ENCODE data around the gene PANX1.
"Not testable (repeated sequence)": the region's sequence is repeated elsewhere in the genome, so short reads cannot be mapped to it uniquely, and the experiment has no call there.

Gene PANX1

DNA sequence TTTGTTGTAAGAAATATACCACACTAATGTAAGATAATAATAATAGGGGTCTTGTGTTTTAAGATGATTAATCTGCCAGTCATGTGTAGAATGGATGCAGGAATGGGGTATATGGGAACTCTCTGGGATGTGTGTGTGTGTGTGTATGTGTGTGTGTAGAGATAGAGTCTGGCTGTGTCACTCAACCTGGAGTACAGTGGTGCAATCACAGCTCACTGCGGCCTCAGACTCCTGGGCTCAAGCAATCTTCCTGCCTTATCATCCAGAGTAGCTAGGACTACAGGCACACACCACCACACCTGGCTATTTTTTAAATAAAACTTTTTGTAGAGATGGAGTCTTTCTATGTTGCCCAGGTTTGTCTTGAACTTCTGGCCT, 11.5 kb upstream of the PANX1 start:
- H3K36me3 ChIP-seq (ENCODE audit: control insufficient read depth in 4 of 4, insufficient read depth in 4 of 4, low read length in 3 of 4) = no peaks in the 10 kb centered on the region
- no CpG with 5 or more reads among the region's 1 CpG for WGBS (ENCODE audit: insufficient coverage)
- no peaks in the 10 kb centered on the region for H3K4me1 ChIP-seq (ENCODE audit: control extremely low read depth in 1 of 4, control insufficient read depth in 4 of 4, insufficient read depth in 4 of 4, low read length in 3 of 4)
- ChIA-PET POLR2A (interaction anchor here (0.6 kb wide), 1 partner anchor 26 kb away, joined by 3 read pairs; no protein-coding TSS in a partner anchor), CTCF (no interaction called here)
- DNase-seq = no peak
- no peak overlapping the region for H3K4me3 ChIP-seq (ENCODE audit: control insufficient read depth in 1 of 7, extremely low read depth in 1 of 7, insufficient read depth in 4 of 7, low read depth in 2 of 7, low read length in 6 of 7)
- H3K27ac ChIP-seq (ENCODE audit: insufficient read depth in 1 of 2, low read depth in 1 of 2, low read length in 2 of 2, poor library complexity in 1 of 2, severe bottlenecking in 2 of 2) = no peak overlapping the region
- H3K9me3 ChIP-seq (ENCODE audit: control extremely low read depth in 1 of 5, control insufficient read depth in 4 of 5, insufficient read depth in 2 of 5, low read depth in 1 of 5, low read length in 4 of 5) = no peaks in the 10 kb centered on the region
- no peaks in the 10 kb centered on the region for H3K27me3 ChIP-seq (replicated peaks in 2 of 5; ENCODE audit: control insufficient read depth in 4 of 5, insufficient read depth in 5 of 5, low read length in 4 of 5)

DNA sequence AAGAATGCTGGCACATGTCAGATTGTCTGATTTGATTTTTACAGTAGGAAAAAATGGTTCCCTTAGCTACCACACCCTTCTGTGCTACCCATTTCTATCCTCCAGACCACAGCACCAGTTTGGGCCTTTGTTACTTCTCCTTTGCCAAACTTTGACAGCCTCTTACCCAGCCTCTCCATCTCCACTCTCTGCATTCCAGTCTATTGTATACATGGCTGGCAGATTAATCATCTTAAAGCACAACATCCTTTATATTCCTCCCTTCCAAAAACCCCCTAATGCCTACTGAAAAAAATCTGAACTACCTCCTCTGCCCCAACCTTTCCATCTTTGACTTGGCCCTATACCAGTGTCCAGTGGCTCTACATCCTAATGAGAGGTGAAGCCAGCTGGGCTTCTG, 10.8 kb upstream of the PANX1 start:
- no peaks in the 10 kb centered on the region for H3K36me3 ChIP-seq (ENCODE audit: control insufficient read depth in 4 of 4, insufficient read depth in 4 of 4, low read length in 3 of 4)
- ChIA-PET CTCF (no interaction called here), POLR2A (no interaction called here)
- H3K27me3 ChIP-seq (replicated peaks in 2 of 5; ENCODE audit: control insufficient read depth in 4 of 5, insufficient read depth in 5 of 5, low read length in 4 of 5) = no peaks in the 10 kb centered on the region
- H3K9me3 ChIP-seq (ENCODE audit: control extremely low read depth in 1 of 5, control insufficient read depth in 4 of 5, insufficient read depth in 2 of 5, low read depth in 1 of 5, low read length in 4 of 5) = no peaks in the 10 kb centered on the region
- DNase-seq = no peak
- no peak overlapping the region for H3K4me3 ChIP-seq (ENCODE audit: control insufficient read depth in 1 of 7, extremely low read depth in 1 of 7, insufficient read depth in 4 of 7, low read depth in 2 of 7, low read length in 6 of 7)
- no peak overlapping the region for H3K27ac ChIP-seq (ENCODE audit: insufficient read depth in 1 of 2, low read depth in 1 of 2, low read length in 2 of 2, poor library complexity in 1 of 2, severe bottlenecking in 2 of 2)
- no peaks in the 10 kb centered on the region for H3K4me1 ChIP-seq (ENCODE audit: control extremely low read depth in 1 of 4, control insufficient read depth in 4 of 4, insufficient read depth in 4 of 4, low read length in 3 of 4)

DNA sequence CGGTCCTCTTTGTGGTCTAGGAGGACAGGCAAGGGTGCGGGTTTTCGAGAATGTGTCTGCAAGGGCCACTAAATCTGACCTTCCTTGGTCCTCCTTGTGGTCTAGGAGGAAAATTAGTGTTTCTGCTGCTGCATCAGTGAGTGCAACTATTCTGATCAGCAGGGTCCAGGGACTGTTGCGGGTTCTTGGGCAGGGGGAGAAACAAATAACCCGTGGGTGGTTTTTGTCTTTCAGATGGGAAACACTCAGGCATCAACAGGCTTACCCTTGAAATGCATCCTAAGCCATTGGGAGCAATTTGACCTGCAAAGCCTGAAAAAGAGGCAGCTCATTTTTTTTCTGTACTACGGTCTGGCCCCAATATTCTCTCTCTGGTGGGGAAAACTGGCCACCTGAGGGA, 9.0 kb upstream of the PANX1 start:
- H3K36me3 ChIP-seq (ENCODE audit: control insufficient read depth in 4 of 4, insufficient read depth in 4 of 4, low read length in 3 of 4); H3K27ac ChIP-seq (ENCODE audit: insufficient read depth in 1 of 2, low read depth in 1 of 2, low read length in 2 of 2, poor library complexity in 1 of 2, severe bottlenecking in 2 of 2); H3K4me3 ChIP-seq (ENCODE audit: control insufficient read depth in 1 of 7, extremely low read depth in 1 of 7, insufficient read depth in 4 of 7, low read depth in 2 of 7, low read length in 6 of 7); H3K9me3 ChIP-seq (ENCODE audit: control extremely low read depth in 1 of 5, control insufficient read depth in 4 of 5, insufficient read depth in 2 of 5, low read depth in 1 of 5, low read length in 4 of 5); POLR2A ChIA-PET; H3K4me1 ChIP-seq (ENCODE audit: control extremely low read depth in 1 of 4, control insufficient read depth in 4 of 4, insufficient read depth in 4 of 4, low read length in 3 of 4); DNase-seq; H3K27me3 ChIP-seq (replicated peaks in 2 of 5; ENCODE audit: control insufficient read depth in 4 of 5, insufficient read depth in 5 of 5, low read length in 4 of 5): not testable (repeated sequence)
- CTCF ChIA-PET = interaction anchor here (1.2 kb wide), 1 partner anchor 62 kb away, joined by 3 read pairs; no protein-coding TSS in a partner anchor
- 98% methylated on average over 6 of the region's 6 CpGs for WGBS (ENCODE audit: insufficient coverage)

DNA sequence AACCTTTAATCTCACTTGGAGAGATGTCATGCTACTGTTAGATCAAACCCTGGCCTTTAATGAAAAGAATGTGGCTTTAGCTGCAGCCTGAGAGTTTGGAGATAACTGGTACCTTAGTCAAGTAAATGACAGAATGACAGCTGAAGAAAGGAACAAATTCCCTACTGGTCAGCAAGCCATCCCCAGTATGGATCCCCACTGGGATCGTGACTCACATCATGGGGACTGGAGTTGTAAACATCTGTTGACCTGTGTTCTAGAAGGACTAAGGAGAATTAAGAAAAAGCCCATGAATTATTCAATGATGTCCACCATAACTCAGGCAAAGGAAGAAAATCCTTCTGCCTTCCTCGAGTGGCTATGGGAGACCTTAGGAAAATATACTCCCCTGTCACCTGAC, 8.1 kb upstream of the PANX1 start:
- H3K27me3 ChIP-seq (replicated peaks in 2 of 5; ENCODE audit: control insufficient read depth in 4 of 5, insufficient read depth in 5 of 5, low read length in 4 of 5); CTCF ChIA-PET; H3K9me3 ChIP-seq (ENCODE audit: control extremely low read depth in 1 of 5, control insufficient read depth in 4 of 5, insufficient read depth in 2 of 5, low read depth in 1 of 5, low read length in 4 of 5); H3K4me1 ChIP-seq (ENCODE audit: control extremely low read depth in 1 of 4, control insufficient read depth in 4 of 4, insufficient read depth in 4 of 4, low read length in 3 of 4); H3K27ac ChIP-seq (ENCODE audit: insufficient read depth in 1 of 2, low read depth in 1 of 2, low read length in 2 of 2, poor library complexity in 1 of 2, severe bottlenecking in 2 of 2); H3K36me3 ChIP-seq (ENCODE audit: control insufficient read depth in 4 of 4, insufficient read depth in 4 of 4, low read length in 3 of 4); DNase-seq; H3K4me3 ChIP-seq (ENCODE audit: control insufficient read depth in 1 of 7, extremely low read depth in 1 of 7, insufficient read depth in 4 of 7, low read depth in 2 of 7, low read length in 6 of 7); POLR2A ChIA-PET: not testable (repeated sequence)
- 100% methylated on average over 1 of the region's 2 CpGs for WGBS (ENCODE audit: insufficient coverage)

DNA sequence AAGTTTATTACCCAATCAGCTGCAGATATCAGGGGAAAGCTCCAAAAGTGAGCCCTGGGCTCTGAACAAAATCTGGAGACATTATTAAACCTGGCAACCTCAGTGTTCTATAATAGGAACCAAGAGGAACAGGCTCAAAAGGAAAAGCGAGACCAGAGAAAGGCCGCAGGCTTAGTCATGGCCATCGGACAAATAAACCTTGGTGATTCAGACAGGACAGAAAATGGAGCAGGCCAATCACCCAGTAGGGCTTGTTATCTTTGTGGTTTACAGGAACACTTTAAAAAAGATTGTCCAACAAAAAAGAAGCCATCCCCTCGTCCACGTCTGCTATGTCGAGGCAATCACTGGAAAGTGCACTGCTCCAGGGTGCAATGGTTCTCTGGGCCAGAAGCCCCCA, 7.7 kb upstream of the PANX1 start:
- Histone ChIP-seq H3K9me3 (ENCODE audit: control extremely low read depth in 1 of 5, control insufficient read depth in 4 of 5, insufficient read depth in 2 of 5, low read depth in 1 of 5, low read length in 4 of 5) (no peaks in the 10 kb centered on the region), H3K27ac (ENCODE audit: insufficient read depth in 1 of 2, low read depth in 1 of 2, low read length in 2 of 2, poor library complexity in 1 of 2, severe bottlenecking in 2 of 2) (no peak overlapping the region), H3K27me3 (replicated peaks in 2 of 5; ENCODE audit: control insufficient read depth in 4 of 5, insufficient read depth in 5 of 5, low read length in 4 of 5) (no peaks in the 10 kb centered on the region), H3K36me3 (ENCODE audit: control insufficient read depth in 4 of 4, insufficient read depth in 4 of 4, low read length in 3 of 4) (no peaks in the 10 kb centered on the region), H3K4me1 (ENCODE audit: control extremely low read depth in 1 of 4, control insufficient read depth in 4 of 4, insufficient read depth in 4 of 4, low read length in 3 of 4) (no peaks in the 10 kb centered on the region), H3K4me3 (ENCODE audit: control insufficient read depth in 1 of 7, extremely low read depth in 1 of 7, insufficient read depth in 4 of 7, low read depth in 2 of 7, low read length in 6 of 7) (no peak overlapping the region)
- ChIA-PET POLR2A (no interaction called here), CTCF (no interaction called here)
- 97% methylated on average over 6 of the region's 6 CpGs for WGBS (ENCODE audit: insufficient coverage)
- DNase-seq = no peak

DNA sequence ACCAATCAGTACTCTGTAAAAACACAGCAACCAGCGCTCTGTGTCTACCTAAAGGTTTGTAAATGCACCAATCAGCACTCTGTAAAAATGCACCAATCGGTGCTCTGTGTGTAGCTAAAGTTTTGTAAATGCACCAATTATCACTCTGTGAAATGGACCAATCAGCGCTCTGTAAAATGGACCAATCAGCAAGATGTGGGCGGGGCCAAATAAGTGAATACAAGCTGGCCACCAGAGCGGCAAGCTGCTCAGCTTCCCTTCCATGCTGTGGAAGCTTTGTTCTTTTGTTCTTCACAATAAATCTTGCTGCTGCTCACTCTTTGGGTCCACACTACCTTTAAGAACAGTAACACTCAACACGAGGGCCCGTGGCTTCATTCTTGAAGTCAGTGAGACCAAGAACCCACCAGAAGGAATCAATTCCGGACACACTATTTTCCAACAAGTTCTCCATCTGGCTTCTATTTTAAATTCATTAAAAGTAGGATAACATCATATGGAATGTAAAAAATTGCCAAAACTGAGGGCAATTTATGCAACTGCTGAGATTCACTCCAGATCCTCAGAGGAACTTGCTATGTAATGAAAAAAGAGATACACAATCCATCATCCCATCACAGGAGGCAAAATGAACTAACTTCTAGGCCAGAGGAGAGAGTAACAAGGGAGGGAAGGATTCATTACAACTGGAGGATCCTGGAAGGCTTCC, 3.1 kb upstream of the PANX1 start:
- Histone ChIP-seq H3K4me3 (ENCODE audit: control insufficient read depth in 1 of 7, extremely low read depth in 1 of 7, insufficient read depth in 4 of 7, low read depth in 2 of 7, low read length in 6 of 7) (no peak overlapping the region), H3K4me1 (ENCODE audit: control extremely low read depth in 1 of 4, control insufficient read depth in 4 of 4, insufficient read depth in 4 of 4, low read length in 3 of 4) (peaks cover 7 to 28% (median 23%) of the 10 kb centered on the region in 4 experiments), H3K36me3 (ENCODE audit: control insufficient read depth in 4 of 4, insufficient read depth in 4 of 4, low read length in 3 of 4) (no peaks in the 10 kb centered on the region), H3K27ac (ENCODE audit: insufficient read depth in 1 of 2, low read depth in 1 of 2, low read length in 2 of 2, poor library complexity in 1 of 2, severe bottlenecking in 2 of 2) (no peak overlapping the region), H3K27me3 (replicated peaks in 2 of 5; ENCODE audit: control insufficient read depth in 4 of 5, insufficient read depth in 5 of 5, low read length in 4 of 5) (no peaks in the 10 kb centered on the region), H3K9me3 (ENCODE audit: control extremely low read depth in 1 of 5, control insufficient read depth in 4 of 5, insufficient read depth in 2 of 5, low read depth in 1 of 5, low read length in 4 of 5) (no peaks in the 10 kb centered on the region)
- DNase-seq = peak in 1 of 3 donors; percentile 16
- ChIA-PET POLR2A (no interaction called here), CTCF (no interaction called here)
- WGBS (ENCODE audit: insufficient coverage) = 95% methylated on average over 5 of the region's 8 CpGs

DNA sequence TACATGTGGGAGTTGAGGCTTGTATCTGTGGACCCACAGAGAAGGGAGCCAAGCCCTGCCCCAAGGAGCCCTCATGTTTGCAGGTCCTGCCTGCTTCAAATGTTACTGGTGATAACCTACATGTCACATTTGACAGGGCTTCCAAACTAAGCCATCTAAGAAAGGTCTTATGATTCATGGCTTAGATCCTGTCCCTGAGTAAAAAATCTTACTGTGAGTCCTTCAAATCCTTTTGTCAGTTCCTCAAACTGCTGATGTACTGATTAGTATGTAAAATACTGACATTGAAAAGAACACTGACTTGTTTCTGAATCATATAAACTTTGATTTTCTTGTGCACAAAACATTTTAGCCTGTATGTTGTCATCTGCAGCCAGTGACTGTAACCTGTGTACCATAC, 1.0 kb upstream of the PANX1 start:
- H3K9me3 ChIP-seq (ENCODE audit: control extremely low read depth in 1 of 5, control insufficient read depth in 4 of 5, insufficient read depth in 2 of 5, low read depth in 1 of 5, low read length in 4 of 5) = no peaks in the 10 kb centered on the region
- peak overlapping the region in 1 of 2 experiments; percentile 78 for H3K27ac ChIP-seq (ENCODE audit: insufficient read depth in 1 of 2, low read depth in 1 of 2, low read length in 2 of 2, poor library complexity in 1 of 2, severe bottlenecking in 2 of 2)
- H3K27me3 ChIP-seq (replicated peaks in 2 of 5; ENCODE audit: control insufficient read depth in 4 of 5, insufficient read depth in 5 of 5, low read length in 4 of 5) = no peaks in the 10 kb centered on the region
- peak overlapping the region in 6 of 7 experiments; percentile 82 to 99 (median 91) for H3K4me3 ChIP-seq (ENCODE audit: control insufficient read depth in 1 of 7, extremely low read depth in 1 of 7, insufficient read depth in 4 of 7, low read depth in 2 of 7, low read length in 6 of 7)
- DNase-seq = peak in 2 of 3 donors; percentile 62 to 76
- H3K4me1 ChIP-seq (ENCODE audit: control extremely low read depth in 1 of 4, control insufficient read depth in 4 of 4, insufficient read depth in 4 of 4, low read length in 3 of 4) = peaks cover 7 to 37% (median 26%) of the 10 kb centered on the region in 4 experiments
- ChIA-PET POLR2A (no interaction called here), CTCF (interaction anchor here (1.2 kb wide), 1 partner anchor 24 kb away, joined by 3 read pairs; no protein-coding TSS in a partner anchor)
- H3K36me3 ChIP-seq (ENCODE audit: control insufficient read depth in 4 of 4, insufficient read depth in 4 of 4, low read length in 3 of 4) = no peaks in the 10 kb centered on the region

Measured in common myeloid progenitor, CD34-positive (primary cell).